ENCODE data around the gene SAG.

- TF ChIP-seq POLR2A (IDR thresholded peaks at IDR 0.05), result no peak
- TF ChIP-seq CTCF (IDR thresholded peaks at IDR 0.05), result no peak
These were observed 9.8 kb downstream of the SAG start for GRCh38 chr2:233317196-233317943.

All from uterus (tissue), 2 donors.